GM12872 (cell line): ENCODE data around the gene BAG5.

Experiments used
- TF ChIP-seq, protein P1 (sequence below): IDR thresholded peaks from 3 replicates; pipeline ENCODE4 v1.5.1; 2011; ENCODE audit warnings: low read depth, mild to moderate bottlenecking, low read length, moderate library complexity; ENCODE audit not compliant: insufficient read depth

BAG5 gene

DNA sequence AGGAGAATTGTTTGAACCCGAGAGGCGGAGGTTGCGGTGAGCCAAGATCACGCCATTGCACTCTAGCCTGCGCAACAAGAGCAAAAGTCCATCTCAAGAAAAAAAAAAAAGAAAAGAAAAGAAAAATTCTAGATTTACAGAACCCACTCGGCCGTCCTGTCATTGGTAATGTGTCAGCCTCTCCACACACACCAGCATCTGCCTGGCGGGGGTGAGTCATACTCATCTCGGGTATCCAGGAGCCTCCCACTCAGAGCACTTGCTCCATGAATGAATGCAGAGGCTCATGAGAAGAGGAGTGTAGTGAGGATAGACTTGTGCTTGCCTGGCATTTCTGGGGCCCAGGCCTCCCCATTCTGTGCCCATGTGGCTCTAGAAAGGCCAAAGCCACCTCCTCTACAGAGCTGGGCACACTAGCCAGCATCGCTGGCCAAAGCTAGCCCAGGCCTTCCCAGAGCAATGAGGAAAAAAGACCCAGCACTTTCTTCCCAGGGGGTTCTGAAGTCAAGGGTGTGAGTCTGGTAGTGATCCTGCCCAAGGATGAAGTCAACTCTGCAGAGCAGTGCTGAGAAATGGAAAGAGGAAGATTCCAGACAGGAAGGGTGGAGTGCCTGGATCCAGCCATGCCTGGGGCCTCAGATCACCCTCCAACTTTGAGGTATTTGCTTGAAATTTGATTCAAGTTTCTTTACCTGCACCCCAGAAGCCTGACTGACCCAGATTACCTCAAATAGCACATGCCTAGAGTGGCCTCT lies 35.3 kb upstream of the BAG5 start:
- TF ChIP-seq, protein P1, sequence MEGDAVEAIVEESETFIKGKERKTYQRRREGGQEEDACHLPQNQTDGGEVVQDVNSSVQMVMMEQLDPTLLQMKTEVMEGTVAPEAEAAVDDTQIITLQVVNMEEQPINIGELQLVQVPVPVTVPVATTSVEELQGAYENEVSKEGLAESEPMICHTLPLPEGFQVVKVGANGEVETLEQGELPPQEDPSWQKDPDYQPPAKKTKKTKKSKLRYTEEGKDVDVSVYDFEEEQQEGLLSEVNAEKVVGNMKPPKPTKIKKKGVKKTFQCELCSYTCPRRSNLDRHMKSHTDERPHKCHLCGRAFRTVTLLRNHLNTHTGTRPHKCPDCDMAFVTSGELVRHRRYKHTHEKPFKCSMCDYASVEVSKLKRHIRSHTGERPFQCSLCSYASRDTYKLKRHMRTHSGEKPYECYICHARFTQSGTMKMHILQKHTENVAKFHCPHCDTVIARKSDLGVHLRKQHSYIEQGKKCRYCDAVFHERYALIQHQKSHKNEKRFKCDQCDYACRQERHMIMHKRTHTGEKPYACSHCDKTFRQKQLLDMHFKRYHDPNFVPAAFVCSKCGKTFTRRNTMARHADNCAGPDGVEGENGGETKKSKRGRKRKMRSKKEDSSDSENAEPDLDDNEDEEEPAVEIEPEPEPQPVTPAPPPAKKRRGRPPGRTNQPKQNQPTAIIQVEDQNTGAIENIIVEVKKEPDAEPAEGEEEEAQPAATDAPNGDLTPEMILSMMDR: no peak

DNA sequence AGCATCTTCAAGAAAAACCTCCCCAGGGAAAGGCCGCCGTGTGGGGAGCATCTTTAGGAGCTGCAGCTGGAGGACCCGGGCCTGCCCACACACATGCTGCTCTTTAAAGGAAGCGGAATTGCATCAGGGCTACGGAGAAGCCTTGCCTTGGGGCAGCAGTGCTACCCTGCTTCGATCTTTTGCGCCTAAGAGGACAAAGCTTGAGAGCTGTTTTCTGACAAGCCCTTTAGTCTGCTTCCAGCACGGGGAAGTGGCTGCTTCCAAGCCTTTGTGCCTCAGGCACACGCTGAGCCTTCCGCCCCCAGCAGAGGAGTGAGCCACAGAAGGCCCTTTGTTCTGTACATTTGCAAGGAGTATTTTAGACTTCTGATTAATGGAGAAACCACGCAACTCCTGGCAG lies 31.8 kb upstream of the BAG5 start:
- TF ChIP-seq, protein P1: no peak

- TF ChIP-seq, protein P1: no peak
Measured at GRCh38 chr14:103593577-103593976, 31.1 kb upstream of the BAG5 start.

- TF ChIP-seq, protein P1: no peak
Measured at GRCh38 chr14:103584326-103584915, 22.0 kb upstream of the BAG5 start.

GRCh38 chr14:103581954-103582703 lies 19.7 kb upstream of the BAG5 start:
- TF ChIP-seq, protein P1: no peak

- TF ChIP-seq, protein P1: no peak
Measured at GRCh38 chr14:103581206-103581605, 18.7 kb upstream of the BAG5 start.

DNA sequence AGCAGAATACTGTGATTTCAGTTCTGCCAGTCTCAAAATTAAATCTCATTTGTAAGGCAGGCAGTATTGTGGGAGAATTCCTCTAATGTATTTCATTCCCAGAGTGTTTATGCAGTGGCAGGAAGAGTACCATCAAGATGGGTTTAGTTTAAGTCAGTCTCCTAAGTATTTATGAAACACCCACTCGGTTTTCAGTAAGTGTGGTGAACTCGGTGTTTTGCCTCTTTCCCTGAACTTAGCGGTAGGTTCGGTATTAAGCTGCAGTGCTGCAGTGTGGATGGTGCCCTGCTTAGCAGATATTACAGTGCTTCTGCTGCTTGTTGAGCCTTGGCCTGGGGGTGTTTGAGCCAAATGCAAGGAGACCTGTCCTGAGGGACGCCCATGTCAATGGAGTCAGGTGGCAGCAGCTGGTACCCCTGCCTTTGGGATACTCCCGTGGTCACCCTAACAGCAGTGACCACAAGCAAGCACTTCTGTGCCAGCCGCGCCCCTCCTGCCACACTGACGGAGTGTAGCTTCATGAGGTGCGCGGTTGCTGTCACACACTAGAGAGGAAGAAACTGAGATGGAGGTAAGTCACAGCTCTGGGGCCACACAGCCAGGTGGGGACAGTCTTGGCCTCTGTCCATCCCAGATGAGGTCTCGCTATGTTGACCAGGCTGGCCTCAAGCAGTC lies 16.1 kb upstream of the BAG5 start:
- TF ChIP-seq, protein P1: no peak
